HepG2 (cell line): ENCODE data around the gene SERTM2. TPM values are rescaled to one million over a fixed set of nuclear protein-coding genes. Genes with fewer than 3 reads are reported as not detected.

Experiments
- ATAC-seq: fragments of 200-7000 bp; cut with Tn5 transposase; 3 replicates; pipeline ENCODE4 v1.9.1; 2020; ENCODE audit warnings: mild to moderate bottlenecking, moderate library complexity
- BruUV-seq: library from RNA; stranded (reverse); fragments of 400-500 nt; replicated peaks from 2 replicates; lab custom pipeline; 2021; lab: Mats Ljungman, UMichigan
- CTCF ChIA-PET: fragments of 300-600 bp; formaldehyde crosslinking; extraction: SDS; loops from one replicate; lab custom pipeline; 2021; ENCODE audit warnings: low total read pairs, inconsistent platforms, low intra/inter-chr PET ratio; lab: Yijun Ruan, JAX
- POLR2A ChIA-PET: fragments of 350-600 bp; sonication (Branson Sonifier 250); formaldehyde crosslinking; loops from one replicate; lab custom pipeline; 2020; ENCODE audit warnings: antibody characterized with exemption, inconsistent platforms; lab: Yijun Ruan, JAX
- DNase-seq: peaks from one replicate; pipeline ENCODE4 v3.0.0-alpha.2; 2015; ENCODE audit warnings: low spot score
- FAIRE-seq: peaks from 3 replicates; lab custom pipeline; 2011; peaks lifted over from hg19 to GRCh38; lab: Jason Lieb, UNC
- H2AFZ ChIP-seq: one replicate; pipeline ENCODE4 v1.6.1; 2011; ENCODE audit warnings: low read length, inconsistent platforms
- H3K27ac ChIP-seq: fragments of 300-600 bp; 3 replicates; pipeline ENCODE4 v1.8.0; 2011; ENCODE audit warnings: mixed run types, mild to moderate bottlenecking, mixed read lengths, low read length, inconsistent platforms; ENCODE audit not compliant: insufficient read depth; ENCODE audit errors: extremely low read length
- H3K27me3 ChIP-seq, 2 experiments: fragments of 200-600 bp in 1 of 2; 2 replicates in 1 of 2; 3 replicates in 1 of 2; pipeline versions ENCODE4 v1.6.0 to v1.8.0; 2011; ENCODE audit warnings: low read length in 2 of 2, mild to moderate bottlenecking in 2 of 2, moderate library complexity in 2 of 2, inconsistent platforms in 1 of 2; ENCODE audit not compliant: insufficient read depth in 2 of 2, control insufficient read depth in 1 of 2
- H3K36me3 ChIP-seq, 2 experiments: fragments of 200-600 bp in 1 of 2; replicated peaks in 1 of 2; 2 replicates in 1 of 2; 3 replicates in 1 of 2; pipeline versions ENCODE4 v1.5.1 to v1.8.0; 2011; ENCODE audit warnings: low read length in 2 of 2, inconsistent platforms in 1 of 2; ENCODE audit not compliant: insufficient read depth in 2 of 2, control insufficient read depth in 1 of 2
- H3K4me1 ChIP-seq: 2 replicates; pipeline ENCODE4 v1.5.1; 2012; ENCODE audit warnings: low read length, inconsistent platforms; ENCODE audit not compliant: insufficient read depth
- H3K4me2 ChIP-seq: 2 replicates; pipeline ENCODE4 v1.6.0; 2011; ENCODE audit warnings: low read depth, low read length, inconsistent platforms
- H3K4me3 ChIP-seq, 3 experiments: fragments of 200-600 bp in 1 of 3; sonication (generic), shearing (Covaris generic) in 1 of 3; replicated peaks in 1 of 3; 2 replicates each; pipeline ENCODE4 v1.5.1; 2011 to 2016; ENCODE audit warnings: low read length in 3 of 3, inconsistent platforms in 2 of 3, low read depth in 2 of 3, mild to moderate bottlenecking in 2 of 3, control low read depth in 1 of 3, mixed read lengths in 1 of 3; ENCODE audit not compliant: insufficient read depth in 1 of 3
- H3K79me2 ChIP-seq: one replicate; pipeline ENCODE4 v1.6.1; 2011; ENCODE audit warnings: low read length, inconsistent platforms; ENCODE audit not compliant: insufficient read depth
- H3K9ac ChIP-seq: 2 replicates; pipeline ENCODE4 v1.6.0; 2011; ENCODE audit warnings: mild to moderate bottlenecking, low read depth, low read length, inconsistent platforms; ENCODE audit not compliant: insufficient read depth
- H3K9me3 ChIP-seq: 2 replicates; pipeline ENCODE4 v1.5.1; 2012; ENCODE audit warnings: mild to moderate bottlenecking, low read length
- H4K20me1 ChIP-seq: 2 replicates; pipeline ENCODE4 v1.6.0; 2011; ENCODE audit warnings: inconsistent platforms, mild to moderate bottlenecking, low read length, moderate library complexity; ENCODE audit not compliant: insufficient read depth
- ATF7 ChIP-seq, 2 experiments: fragments of 450-650 bp in 1 of 2; sonication (generic) in 1 of 2; formaldehyde crosslinking in 1 of 2; IDR thresholded peaks; 2 replicates each; pipeline versions ENCODE4 v1.4.0 to v1.6.1; 2016 to 2020; ENCODE audit warnings: antibody characterized with exemption in 1 of 2, mild to moderate bottlenecking in 1 of 2, missing genetic modification reagents in 1 of 2
- DNMT1 ChIP-seq: sonication (generic); formaldehyde crosslinking; IDR thresholded peaks from 2 replicates; pipeline ENCODE4 v1.5.1; 2020; ENCODE audit warnings: mild to moderate bottlenecking, missing genetic modification reagents
- ETV5 ChIP-seq: IDR thresholded peaks from 2 replicates; pipeline ENCODE4 v1.6.1; 2018; ENCODE audit warnings: missing biosample characterization, missing genetic modification reagents, inconsistent platforms, borderline replicate concordance
- KAT8 ChIP-seq: IDR thresholded peaks from 2 replicates; pipeline ENCODE4 v1.6.1; 2016; ENCODE audit warnings: missing genetic modification reagents, missing compliant biosample characterization
- KDM6A ChIP-seq: IDR thresholded peaks from 2 replicates; pipeline ENCODE4 v1.6.1; 2016; ENCODE audit warnings: low read depth
- MEF2D ChIP-seq: sonication (generic); formaldehyde crosslinking; IDR thresholded peaks from 2 replicates; pipeline ENCODE4 v1.5.1; 2020; ENCODE audit warnings: mild to moderate bottlenecking, missing genetic modification reagents
- PBX2 ChIP-seq: IDR thresholded peaks from 2 replicates; pipeline ENCODE4 v1.6.1; 2016; ENCODE audit warnings: control low read depth
- PITX1 ChIP-seq: sonication (generic); formaldehyde crosslinking; IDR thresholded peaks from 2 replicates; pipeline ENCODE4 v1.5.1; 2020; ENCODE audit warnings: mild to moderate bottlenecking, missing genetic modification reagents
- POLR2A ChIP-seq, 2 experiments: IDR thresholded peaks; 2 replicates each; pipeline ENCODE4 v1.6.1; 2011; ENCODE audit warnings: low read depth in 2 of 2, low read length in 2 of 2, mild to moderate bottlenecking in 1 of 2, moderate library complexity in 1 of 2; ENCODE audit not compliant: insufficient read depth in 1 of 2
- SETDB1 ChIP-seq: sonication (generic); formaldehyde crosslinking; IDR thresholded peaks from 2 replicates; pipeline ENCODE4 v1.5.1; 2020; ENCODE audit warnings: missing genetic modification reagents, mild to moderate bottlenecking, borderline replicate concordance
- SOX13 ChIP-seq, 3 experiments: fragments of 450-650 bp in 1 of 3; sonication (generic) in 1 of 3; formaldehyde crosslinking in 1 of 3; IDR thresholded peaks in 2 of 3; conservative IDR thresholded peaks in 1 of 3; 2 replicates each; pipeline versions ENCODE4 v1.5.0 to v1.6.1; 2016 to 2020; ENCODE audit warnings: antibody characterized with exemption in 1 of 3, mild to moderate bottlenecking in 1 of 3, missing compliant biosample characterization in 1 of 3, missing genetic modification reagents in 1 of 3, moderate library complexity in 1 of 3
- TGIF2 ChIP-seq: IDR thresholded peaks from 2 replicates; pipeline ENCODE4 v1.6.1; 2016; ENCODE audit warnings: control low read depth, missing compliant biosample characterization
- THAP11 ChIP-seq: IDR thresholded peaks from 2 replicates; pipeline ENCODE4 v1.6.1; 2016; ENCODE audit warnings: missing biosample characterization, missing genetic modification reagents
- YY1 ChIP-seq: IDR thresholded peaks from 2 replicates; pipeline ENCODE4 v1.6.1; 2011; ENCODE audit warnings: low read length, low read depth, moderate library complexity, mild to moderate bottlenecking; ENCODE audit not compliant: insufficient read depth, insufficient replicate concordance
- ZNF543 ChIP-seq: sonication (generic); formaldehyde crosslinking; IDR thresholded peaks from 2 replicates; pipeline ENCODE4 v1.4.0; 2020; ENCODE audit warnings: mild to moderate bottlenecking, missing genetic modification reagents
- ZNF549 ChIP-seq: sonication (generic); formaldehyde crosslinking; IDR thresholded peaks from 2 replicates; pipeline ENCODE4 v1.5.0; 2020; ENCODE audit warnings: missing genetic modification reagents
- ZNF557 ChIP-seq: sonication (generic); formaldehyde crosslinking; IDR thresholded peaks from 2 replicates; pipeline ENCODE4 v1.4.0; 2020; ENCODE audit warnings: missing genetic modification reagents
- ZNF790 ChIP-seq: sonication (generic); formaldehyde crosslinking; IDR thresholded peaks from 2 replicates; pipeline ENCODE4 v1.8.0; 2022; ENCODE audit warnings: missing genetic modification reagents, mild to moderate bottlenecking, borderline replicate concordance
- ZNF841 ChIP-seq: sonication (generic); formaldehyde crosslinking; IDR thresholded peaks from 2 replicates; pipeline ENCODE4 v1.8.1; 2023; ENCODE audit warnings: missing genetic modification reagents, borderline replicate concordance
- WGBS: methylation state at CpG from one replicate; pipeline ENCODE4 v1.1.6; 2017; ENCODE audit warnings: low lambda C conversion rate; 5-methylcytosine and 5-hydroxymethylcytosine counted together
- in situ Hi-C: cut with HindIII; loops from 2 replicates; pipeline ENCODE4 v1.10.0; 2017; ENCODE audit warnings: low pct_unique_long_range_greater_than_20kb; ENCODE audit not compliant: extremely low pct_ligation_motif_present
- intact Hi-C: fragments of 100-400 bp; cut with micrococcal nuclease; formaldehyde crosslinking; loops from one replicate; pipeline ENCODE4 v1.10.0; 2022; ENCODE audit not compliant: unreplicated experiment
- polyA plus RNA-seq, 8 experiments: library from polyadenylated mRNA; depleted of rRNA in 3 of 8; stranded (reverse) in 7 of 8; unstranded in 1 of 8; fragments of >200 nt; fragmentation: Illumina TruSeq in 4 of 8; extraction: Trizol in 4 of 8; gene quantifications; 2 replicates each; pipeline versions ENCODE4 v1.2.1 to v1.2.3, GENCODE V29; 2011 to 2016; ENCODE audit warnings: low read depth in 4 of 8, missing spikeins in 1 of 8, mixed read lengths in 1 of 8; ENCODE audit not compliant: insufficient read depth in 1 of 8
- total RNA-seq, 5 experiments: library from RNA; depleted of rRNA; stranded (reverse); fragments of >200 nt; fragmentation: Illumina TruSeq; extraction: Trizol; gene quantifications; 2 replicates each; pipeline ENCODE4 v1.2.3, GENCODE V29; 2016; ENCODE audit warnings: low read depth in 1 of 5
- TF ChIP-seq, protein P1 (sequence below): IDR thresholded peaks from 2 replicates; pipeline ENCODE4 v1.6.1; 2016; ENCODE audit warnings: missing compliant biosample characterization, missing genetic modification reagents, borderline replicate concordance

The SERTM2 gene
- total and polyA plus RNA-seq, 2 of the 13 experiments (the other 11 are each of a cell fraction or from before 2014, with no cell fraction given), result not detected

- WGBS, result 0% methylated on average over 1 of the region's 1 CpG
- Histone ChIP-seq H3K9me3 (no peaks in the 10 kb centered on the region), H3K27ac (no peak overlapping the region), H3K4me2 (no peak overlapping the region), H3K9ac (no peak overlapping the region), H4K20me1 (no peaks in the 10 kb centered on the region), H2AFZ (no peak overlapping the region), H3K79me2 (no peaks in the 10 kb centered on the region), H3K27me3 (no peaks in the 10 kb centered on the region), H3K4me1 (no peaks in the 10 kb centered on the region), H3K36me3 (no peaks in the 10 kb centered on the region), H3K4me3 (no peak overlapping the region)
- in situ Hi-C loops, result no loop called here
- BruUV-seq, result no TSS peak
- ChIA-PET CTCF (no interaction called here), POLR2A (no interaction called here)
- intact Hi-C loops, result no loop called here
- no peak for ATAC-seq
- no peak for DNase-seq
- TF ChIP-seq ZNF549 (CRISPR knock-in tag) (no peak), MEF2D (CRISPR knock-in tag) (no peak), SOX13 (IDR thresholded peaks at IDR 0.05) (no peak), SOX13 (CRISPR knock-in tag; conservative IDR thresholded peaks at IDR 0.05 in 1 of 2, IDR thresholded peaks at IDR 0.05 in 1 of 2) (no peak), DNMT1 (CRISPR knock-in tag) (no peak), KDM6A (no peak), ZNF790 (CRISPR knock-in tag) (no peak), SETDB1 (CRISPR knock-in tag) (no peak), TGIF2 (CRISPR knock-in tag) (no peak), KAT8 (CRISPR knock-in tag) (no peak), PITX1 (CRISPR knock-in tag) (no peak), THAP11 (no peak), PBX2 (CRISPR knock-in tag) (no peak), ZNF841 (CRISPR knock-in tag) (no peak), ATF7 (IDR thresholded peaks at IDR 0.05) (no peak), ATF7 (CRISPR knock-in tag; IDR thresholded peaks at IDR 0.05) (no peak), POLR2A (IDR thresholded peaks at IDR 0.05; ENCODE audit: insufficient read depth in 1 of 2, low read depth in 2 of 2, low read length in 2 of 2) (no peak), YY1 (no peak), ETV5 (CRISPR knock-in tag) (no peak), ZNF543 (CRISPR knock-in tag) (no peak), ZNF557 (no peak)
- TF ChIP-seq, protein P1, sequence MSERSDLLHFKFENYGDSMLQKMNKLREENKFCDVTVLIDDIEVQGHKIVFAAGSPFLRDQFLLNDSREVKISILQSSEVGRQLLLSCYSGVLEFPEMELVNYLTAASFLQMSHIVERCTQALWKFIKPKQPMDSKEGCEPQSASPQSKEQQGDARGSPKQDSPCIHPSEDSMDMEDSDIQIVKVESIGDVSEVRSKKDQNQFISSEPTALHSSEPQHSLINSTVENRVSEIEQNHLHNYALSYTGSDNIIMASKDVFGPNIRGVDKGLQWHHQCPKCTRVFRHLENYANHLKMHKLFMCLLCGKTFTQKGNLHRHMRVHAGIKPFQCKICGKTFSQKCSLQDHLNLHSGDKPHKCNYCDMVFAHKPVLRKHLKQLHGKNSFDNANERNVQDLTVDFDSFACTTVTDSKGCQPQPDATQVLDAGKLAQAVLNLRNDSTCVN (CRISPR knock-in tag), result no peak
- FAIRE-seq, result no peak
These were observed 57.4 kb downstream of the SERTM2 start for GRCh38 chrX:111568817-111569216.
